ENCODE data around the gene POGLUT2.
A peak's percentile ranks its signal among the peaks of the same experiment; 100 is the strongest.

Gene POGLUT2

DNA sequence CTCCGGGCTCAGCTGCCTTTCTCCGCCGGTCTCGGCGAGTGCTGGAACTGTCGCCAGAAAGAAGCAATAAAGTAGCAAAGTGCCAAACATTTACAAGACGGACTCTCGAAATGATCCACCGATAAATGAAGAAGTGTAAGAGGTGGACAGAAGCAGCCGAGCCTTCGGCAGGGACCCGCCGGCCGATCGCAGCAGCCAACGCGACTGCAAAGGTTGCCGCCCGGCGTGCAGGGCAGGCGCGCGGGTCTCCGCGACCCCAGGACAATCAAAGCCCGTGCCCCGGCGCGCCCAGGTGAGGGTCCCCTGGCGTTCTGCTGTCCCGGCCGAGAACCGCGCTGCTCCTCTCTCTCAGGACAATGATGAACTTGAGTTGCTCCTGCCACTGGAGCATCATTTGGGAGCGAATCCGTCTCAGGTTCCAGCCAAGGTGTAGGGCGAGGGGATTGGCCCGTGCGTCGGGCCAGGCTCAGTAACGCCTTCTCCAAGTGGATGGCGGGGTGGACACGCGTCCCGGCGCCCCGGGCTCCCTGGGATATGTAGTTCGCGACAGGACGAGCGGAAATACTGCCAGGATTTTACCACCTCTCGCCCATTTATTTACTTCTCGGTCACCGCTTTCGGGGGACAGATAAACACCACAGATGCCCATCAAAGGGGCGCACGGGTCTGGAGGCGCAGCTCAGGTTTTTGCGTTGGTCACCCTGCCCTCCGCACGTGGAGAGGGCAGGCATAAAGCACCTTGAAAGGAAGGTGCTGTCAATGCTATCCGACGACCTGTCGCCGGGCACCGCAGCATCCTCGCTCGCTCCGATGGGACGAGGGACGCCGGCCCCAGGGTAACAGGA lies at the start of gene POGLUT2, which contains the start of gene BIVM:
POGLUT2 (minus strand) TSS at position 396 of the 845 bp plus-strand sequence; CDS start at position 90, 306 bp downstream.
BIVM (plus strand) TSS at position 539 of the 845 bp plus-strand sequence. CDS start 8,149 bp downstream, outside the sequence.
- peak; percentile 36 for DNase-seq

GRCh38 chr13:102847272-102848234 lies 48.8 kb upstream of the POGLUT2 start:
- DNase-seq = no peak

- no peak for DNase-seq
These were observed 47.7 kb upstream of the POGLUT2 start for GRCh38 chr13:102846261-102847015.

- peak; percentile 81 for DNase-seq
These were observed 47.0 kb upstream of the POGLUT2 start, which contains the start of gene ERCC5 for GRCh38 chr13:102845630-102846260. Gene ERCC5 (plus strand): TSS chr13:102846032. CDS start chr13:102846267, 235 bp downstream.

DNA sequence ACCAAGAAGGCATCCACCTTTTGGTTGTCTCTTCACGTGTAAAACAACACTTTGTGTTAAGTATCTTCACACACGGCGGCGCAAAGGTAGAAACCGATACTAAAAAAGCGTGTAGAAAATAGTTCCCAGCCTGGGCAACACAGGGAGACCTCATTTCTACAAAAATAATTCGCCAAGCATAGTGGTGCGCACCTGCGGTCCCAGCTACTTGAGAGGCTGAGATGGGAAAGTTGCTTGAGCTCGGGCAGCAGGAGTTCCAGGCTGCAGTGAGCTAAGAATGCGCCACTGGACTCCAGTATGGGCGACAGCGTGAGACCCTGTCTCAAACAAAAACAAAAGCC lies 46.5 kb upstream of the POGLUT2 start:
- no peak for DNase-seq

- DNase-seq = no peak
These were observed 40.7 kb upstream of the POGLUT2 start for GRCh38 chr13:102839462-102839861.

DNA sequence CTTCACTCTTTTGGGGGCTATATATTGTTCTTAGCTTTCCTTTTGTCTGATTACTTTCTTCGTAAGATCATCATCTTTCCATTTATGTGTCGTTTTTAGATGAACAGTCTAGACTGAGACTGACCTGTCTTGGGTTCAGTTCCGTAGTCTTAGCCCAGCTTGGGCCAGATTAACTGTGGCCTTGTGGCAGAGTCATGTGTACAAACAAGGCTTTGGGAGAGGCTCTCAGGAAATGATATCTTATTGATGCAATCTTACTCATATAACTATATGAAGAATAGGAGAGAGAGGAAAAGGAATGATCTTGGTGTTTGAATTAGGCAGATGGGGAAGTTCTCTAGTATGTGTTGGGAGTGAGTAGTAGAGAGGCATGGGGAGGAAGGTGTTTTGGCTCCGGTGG lies 40.2 kb upstream of the POGLUT2 start:
- DNase-seq = no peak

GRCh38 chr13:102838273-102838672 lies 39.5 kb upstream of the POGLUT2 start:
- DNase-seq = no peak

DNA sequence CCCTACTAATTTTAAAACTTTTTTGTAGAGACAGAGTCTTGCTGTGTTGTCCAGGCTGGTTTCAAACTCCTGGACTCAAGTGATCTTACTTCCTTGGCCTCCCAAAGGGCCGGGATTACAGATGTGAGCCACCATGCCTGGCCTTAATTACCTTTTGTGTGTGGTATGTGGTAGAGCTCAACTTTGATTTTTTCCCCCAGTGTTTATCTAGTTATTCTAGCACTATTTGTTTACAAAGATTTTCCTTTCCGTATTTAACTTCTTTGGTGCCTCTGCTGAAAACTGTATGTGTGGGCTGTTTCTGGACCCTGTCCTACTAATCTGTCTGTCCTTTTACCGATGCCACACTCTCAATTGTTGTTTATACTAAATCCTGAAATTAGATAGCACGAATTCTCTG lies 37.7 kb upstream of the POGLUT2 start:
- DNase-seq = no peak

DNA sequence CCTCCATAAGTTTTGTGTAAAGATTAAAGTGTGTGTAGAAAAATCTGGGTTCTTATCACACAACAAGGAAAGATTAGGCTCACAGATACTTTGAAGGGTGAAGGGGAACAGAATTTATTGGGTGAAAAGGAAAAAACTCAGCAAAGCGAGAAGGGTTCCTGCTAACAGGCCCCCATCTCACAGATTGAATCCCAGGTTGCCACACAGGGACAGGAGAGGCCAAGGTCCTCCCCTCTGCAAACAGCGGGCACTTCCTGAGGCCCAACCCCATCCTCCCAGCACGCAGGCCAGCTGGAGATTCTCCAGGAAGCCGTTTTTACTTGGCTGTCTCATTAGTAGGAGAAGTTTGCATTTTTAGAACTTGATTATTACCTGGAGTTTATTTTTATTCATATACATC lies 31.9 kb upstream of the POGLUT2 start:
- no peak for DNase-seq

DNA sequence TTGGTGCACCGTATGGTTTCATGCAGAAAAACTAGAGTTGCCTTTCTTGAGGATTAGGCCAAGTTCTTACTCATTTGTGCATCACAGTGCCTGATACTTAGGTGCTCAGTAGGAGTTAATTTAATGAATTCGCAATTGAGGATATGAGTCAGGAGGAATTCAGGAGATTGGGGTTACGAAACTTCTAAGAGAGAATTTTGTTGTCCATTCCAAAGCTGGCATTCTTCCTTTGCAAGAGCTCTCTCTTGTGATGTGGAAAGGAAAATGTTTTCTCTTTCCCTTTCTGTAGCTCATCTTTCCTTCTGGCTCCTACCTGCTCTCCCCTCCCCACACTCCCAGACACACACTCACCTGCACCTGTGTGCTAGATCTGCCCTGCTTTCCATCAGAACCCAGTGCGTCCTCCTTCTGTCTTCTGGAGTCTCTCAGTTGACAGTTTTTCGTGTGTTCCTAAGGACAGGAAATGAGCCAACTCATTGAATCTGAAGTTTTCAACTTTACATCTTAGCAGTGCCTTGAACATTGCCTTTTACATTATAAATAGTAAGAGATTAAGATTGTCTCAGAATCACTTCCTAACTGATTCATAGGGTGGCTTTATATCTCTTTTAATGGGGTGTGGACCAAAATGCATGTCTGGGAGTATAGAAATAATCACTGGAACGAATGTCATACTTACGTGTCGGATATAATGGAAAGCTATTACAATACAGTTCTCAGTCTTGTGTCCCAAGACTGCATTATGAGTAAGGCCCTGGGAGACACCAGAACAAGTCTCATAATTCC lies 27.3 kb upstream of the POGLUT2 start:
- DNase-seq = no peak

DNA sequence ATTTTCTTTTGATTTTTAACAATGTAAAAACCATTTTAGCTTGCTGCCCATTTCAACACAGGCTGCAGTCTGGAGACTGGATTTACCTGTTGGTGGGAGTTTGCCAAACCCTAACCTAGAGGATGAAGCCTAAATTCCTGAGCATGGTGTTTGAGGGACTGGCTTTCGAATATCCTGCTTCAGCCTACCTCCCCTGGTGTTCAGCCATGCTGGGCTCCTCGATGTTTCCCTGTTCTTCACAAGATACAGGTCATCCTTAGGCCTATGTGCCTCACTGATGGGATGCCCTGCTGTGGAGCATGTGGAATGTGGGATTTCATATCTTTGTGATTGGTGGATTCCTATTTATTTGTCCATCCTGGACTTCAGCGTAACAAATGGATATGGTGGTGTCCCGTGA lies 26.6 kb upstream of the POGLUT2 start:
- DNase-seq = no peak

DNA sequence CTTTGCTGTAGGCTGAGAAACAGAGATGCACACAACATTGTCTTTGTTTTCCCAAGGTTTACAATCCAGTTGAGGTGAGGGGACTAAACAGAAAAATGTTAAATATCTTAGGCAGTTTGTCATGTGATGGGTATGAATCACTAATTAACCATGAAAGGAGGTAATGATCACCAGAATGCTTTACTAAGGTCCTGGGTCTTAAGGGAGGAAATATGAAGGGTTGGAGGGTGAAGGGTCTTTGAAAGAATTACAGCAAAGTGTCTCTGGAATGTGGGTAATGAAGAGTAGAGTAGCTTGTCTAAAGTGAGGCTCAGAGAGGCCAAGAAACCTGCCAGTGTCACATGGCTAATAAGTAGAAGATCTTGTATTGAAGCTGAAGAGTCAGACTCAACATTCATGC lies 19.1 kb upstream of the POGLUT2 start:
- DNase-seq = no peak

DNA sequence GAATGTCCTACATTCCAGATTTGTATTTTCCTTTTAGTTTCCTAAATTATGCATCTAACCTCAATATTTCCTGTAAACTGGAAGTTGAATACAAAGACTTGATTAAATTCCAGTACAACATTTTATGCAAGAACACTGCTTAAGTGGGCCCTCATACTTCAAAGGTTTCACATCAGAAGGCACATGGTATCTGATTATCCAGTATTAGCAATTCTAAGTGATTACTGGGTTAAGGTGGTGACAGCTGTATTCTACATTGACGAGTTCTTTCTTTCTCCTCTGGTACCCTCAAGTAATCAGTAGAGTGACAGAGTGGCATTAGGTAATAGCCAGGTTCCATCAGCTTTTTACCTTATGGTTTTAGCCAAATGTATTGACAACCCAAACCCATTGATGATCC lies 18.5 kb upstream of the POGLUT2 start:
- DNase-seq = no peak

DNA sequence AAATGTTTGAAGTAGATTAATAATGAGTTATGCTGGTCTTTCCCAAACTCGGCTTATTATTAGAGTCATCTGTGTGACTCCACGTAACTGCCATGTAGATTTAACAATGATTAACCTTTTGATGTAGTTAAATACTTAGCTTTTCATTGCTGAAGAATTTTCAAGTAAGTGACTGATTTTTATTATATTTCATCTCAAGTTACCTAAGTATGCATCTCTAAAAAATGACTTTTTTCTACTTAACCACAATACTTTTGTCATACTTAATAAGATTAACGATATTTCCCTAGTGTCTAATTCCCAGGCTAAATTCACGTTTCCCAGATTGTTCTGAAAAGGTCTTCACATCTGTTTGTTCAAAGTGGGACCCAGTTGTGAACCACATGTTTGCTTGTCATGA lies 17.9 kb upstream of the POGLUT2 start:
- DNase-seq = no peak

DNA sequence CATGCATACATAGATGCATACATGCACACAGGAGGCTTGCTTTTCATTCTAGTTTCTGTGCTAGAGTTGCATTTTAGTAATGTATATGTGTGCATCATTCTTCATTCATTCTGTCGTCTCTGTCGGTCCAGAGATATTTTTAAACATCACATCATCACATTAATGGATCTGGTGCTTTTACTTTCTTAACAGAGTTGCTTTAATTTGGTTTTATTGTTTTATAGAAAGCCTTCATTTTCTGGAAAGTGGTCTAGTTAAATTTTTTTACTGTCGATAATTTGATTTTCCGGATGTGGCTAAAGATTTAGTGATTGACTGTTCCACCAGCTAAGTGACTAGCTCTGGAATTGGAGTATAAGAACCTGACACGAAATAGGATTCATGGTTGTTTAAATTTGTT lies 17.0 kb upstream of the POGLUT2 start:
- DNase-seq = no peak

DNA sequence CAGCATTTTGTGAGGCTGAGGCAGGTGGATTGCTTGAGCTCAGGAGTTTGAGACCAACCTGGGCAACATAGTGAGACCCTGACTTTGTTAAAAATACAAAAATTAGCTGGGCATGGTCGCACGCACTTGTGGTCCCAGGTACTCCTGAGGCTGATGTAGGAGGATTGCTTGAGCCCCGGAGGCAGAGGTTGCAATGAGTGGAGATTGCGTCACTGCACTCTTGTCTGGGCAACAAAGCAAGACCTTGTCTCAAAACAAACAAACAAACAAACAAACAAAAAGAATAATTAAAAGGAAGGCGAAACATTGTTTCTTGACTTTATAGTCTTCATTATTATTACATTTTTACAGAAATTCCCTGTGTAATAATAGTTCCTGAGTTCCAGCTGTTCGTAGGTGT lies 16.0 kb upstream of the POGLUT2 start:
- no peak for DNase-seq

- DNase-seq = no peak
These were observed 15.3 kb upstream of the POGLUT2 start for GRCh38 chr13:102814025-102814607.

DNA sequence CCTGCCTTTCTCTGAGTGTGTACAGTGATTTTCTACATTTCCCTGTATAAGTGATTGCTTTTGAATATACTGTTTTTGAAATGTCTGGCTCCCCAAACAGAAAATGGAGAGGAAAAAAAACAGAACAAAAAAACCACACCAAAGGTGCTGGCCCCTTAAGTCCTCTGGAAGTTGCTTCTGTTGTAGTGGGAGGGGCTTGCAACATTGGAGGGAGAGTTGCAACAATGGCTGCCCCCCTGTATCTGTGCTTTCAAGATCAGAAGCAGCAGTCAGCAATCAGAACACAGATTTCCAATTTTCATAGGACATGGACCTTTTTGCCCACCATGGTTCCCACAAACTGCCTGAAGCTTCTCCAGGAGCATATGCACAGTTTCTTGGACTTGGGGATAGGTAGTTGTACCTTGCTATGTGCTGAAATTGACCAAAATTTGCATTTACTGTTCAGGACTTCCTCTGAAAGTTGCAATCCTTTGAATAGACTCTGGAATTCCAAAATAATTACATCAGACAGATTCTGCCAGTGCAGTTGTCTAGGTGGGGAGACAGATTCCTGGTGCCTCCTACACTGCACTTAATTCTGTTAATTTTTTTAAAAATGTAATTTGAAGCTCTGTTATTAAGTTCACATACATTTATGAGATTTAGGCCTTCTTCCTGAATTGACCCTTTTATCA lies 14.0 kb upstream of the POGLUT2 start:
- no peak for DNase-seq

GRCh38 chr13:102807699-102808098 lies 8.9 kb upstream of the POGLUT2 start:
- no peak for DNase-seq

DNA sequence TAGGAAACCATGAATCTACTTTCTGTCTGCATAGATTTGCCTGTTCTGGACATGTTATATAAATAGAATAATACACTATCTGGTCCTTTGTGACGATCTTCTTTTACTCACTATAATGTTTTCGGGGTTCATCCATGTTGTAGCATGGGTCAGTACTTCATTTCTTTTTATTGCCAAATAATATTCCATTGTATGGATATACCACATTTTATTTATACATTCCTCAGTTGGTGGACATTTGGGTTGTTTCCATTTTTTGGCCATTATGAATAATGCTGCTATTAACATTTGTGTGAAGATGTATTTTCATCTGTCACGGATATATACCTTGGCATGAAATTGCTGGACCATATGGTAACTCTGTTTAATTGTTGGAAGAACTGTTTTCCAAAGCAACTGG lies 6.9 kb upstream of the POGLUT2 start:
- DNase-seq = no peak
